HG03045 (cell line): ENCODE measurements around the gene IGFL2.
"Not testable (repeated sequence)": the region's sequence is repeated elsewhere in the genome, so short reads cannot be mapped to it uniquely, and the experiment has no call there.

Experiments
- ATAC-seq: cut with Tn5 transposase; IDR thresholded peaks from one replicate; pipeline ENCODE4 v1.9.1; 2021; ENCODE audit warnings: mild to moderate bottlenecking, moderate library complexity; ENCODE audit not compliant: unreplicated experiment

IGFL2 gene

DNA sequence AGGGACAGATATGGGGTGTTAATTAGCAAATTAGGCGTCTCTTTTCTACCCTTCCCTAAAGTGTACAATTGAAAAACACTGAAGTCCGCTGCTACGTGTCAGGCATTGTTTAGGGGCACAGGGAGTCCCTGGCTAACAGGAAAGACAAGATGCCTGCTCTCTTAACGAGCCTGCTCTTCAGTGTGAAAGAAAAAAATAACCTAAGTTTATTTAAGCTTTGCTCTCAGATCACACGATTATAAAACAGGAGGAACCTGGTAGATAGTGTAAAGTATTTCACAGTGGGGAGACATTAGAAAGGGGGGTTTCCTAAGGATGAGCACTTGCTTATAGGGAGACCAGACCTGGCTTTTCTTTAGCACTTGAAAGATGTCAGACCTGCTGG, 38.7 kb downstream of the IGFL2 start:
- no peak for ATAC-seq

DNA sequence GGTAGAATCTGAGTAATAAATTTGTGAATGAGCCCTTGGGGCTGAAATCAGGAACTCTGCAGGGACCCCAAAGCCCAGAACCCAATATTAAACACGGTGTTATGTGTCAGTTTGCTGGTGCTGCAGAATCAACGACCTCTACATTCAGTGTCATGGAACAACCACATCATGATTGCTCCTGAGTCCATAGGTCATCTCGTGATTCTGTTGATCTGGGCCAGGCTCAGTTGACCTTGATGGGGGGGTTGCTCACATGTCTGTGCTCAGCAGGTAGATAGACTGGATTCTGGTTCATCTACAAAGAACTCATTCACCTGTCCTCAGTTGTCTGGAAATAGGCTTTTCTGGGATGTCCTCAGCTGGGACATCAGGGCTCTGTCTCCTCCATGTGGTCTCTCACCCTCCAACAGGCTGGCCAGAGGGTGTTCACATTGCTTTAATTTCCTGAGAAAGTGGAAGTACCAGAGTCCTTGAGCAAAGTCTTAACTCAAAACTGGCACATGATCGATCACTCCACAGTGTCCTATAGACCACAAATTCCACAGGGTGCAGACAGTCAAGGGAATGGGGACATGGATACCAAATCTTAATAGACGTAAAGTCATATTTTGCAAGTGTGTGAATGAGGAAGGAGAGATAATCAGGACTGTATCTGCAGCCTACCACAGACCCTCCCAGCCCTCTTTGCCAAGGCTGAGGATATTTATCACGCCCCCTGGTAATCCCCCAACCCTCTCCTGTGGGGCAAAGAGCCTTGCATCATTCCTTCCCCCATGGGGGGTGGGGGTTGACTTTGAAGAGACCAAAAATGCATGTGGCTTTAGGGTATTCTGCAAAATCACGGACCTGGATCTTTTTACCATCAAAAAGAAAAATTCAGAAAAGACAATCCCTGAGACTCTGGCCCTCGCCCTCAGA, 42.2 kb downstream of the IGFL2 start:
- no peak for ATAC-seq

DNA sequence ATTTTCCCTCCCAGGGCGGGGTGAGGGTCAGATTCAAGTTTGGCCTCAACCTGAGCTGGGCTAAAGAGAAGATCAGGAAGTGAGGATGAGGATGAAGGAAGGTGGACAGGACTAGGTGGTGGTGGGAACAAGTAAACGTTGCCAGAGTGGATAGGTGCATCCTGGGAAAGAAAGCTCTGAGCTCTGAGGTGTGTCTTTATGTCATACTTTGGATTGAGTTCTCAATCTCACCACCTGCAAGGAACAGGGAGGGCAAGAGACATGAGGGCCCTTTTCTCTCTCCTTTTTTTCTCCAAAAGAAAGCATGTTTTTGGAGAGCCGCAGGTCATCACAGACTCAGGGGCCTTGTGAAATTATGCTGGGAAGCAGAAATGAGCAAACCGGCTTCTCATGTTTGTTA, 43.3 kb downstream of the IGFL2 start:
- ATAC-seq: no peak

DNA sequence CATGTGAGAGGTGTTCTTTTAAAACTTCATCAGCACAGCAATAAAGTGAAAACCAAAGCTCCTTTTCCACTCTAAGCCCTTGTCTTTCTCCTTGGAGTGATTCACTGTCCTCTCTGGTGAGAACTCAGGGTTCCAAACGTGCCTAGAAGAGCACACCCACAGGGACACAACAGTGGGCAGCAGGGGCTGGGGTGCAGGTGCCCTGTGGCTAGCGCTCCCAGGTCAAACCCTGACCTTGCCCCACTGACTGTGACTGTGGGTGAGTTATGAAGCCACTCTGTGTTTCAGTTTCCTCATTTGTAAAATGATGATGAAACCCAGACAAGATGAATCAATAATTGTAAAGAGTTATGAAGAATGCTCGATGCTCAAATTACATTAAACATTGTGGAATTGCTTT, 43.9 kb downstream of the IGFL2 start:
- ATAC-seq: no peak

DNA sequence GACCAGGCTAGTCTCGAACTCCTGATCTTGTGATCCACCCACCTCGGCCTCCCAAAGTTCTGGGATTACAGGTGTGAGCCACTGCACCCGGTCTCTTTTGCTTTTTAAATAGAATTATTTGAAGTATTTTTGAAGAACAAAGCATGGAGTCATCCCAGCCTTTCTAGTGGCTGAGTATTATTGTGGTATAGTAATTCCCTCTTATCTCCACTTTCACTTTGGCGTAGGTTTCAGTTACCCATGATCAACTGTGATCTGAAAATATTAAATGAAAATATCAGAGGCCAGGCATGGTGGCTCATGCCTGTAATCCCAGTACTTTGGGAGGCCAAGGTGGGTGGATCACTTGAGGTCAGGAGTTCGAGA, 44.6 kb downstream of the IGFL2 start:
- not testable (repeated sequence) for ATAC-seq

DNA sequence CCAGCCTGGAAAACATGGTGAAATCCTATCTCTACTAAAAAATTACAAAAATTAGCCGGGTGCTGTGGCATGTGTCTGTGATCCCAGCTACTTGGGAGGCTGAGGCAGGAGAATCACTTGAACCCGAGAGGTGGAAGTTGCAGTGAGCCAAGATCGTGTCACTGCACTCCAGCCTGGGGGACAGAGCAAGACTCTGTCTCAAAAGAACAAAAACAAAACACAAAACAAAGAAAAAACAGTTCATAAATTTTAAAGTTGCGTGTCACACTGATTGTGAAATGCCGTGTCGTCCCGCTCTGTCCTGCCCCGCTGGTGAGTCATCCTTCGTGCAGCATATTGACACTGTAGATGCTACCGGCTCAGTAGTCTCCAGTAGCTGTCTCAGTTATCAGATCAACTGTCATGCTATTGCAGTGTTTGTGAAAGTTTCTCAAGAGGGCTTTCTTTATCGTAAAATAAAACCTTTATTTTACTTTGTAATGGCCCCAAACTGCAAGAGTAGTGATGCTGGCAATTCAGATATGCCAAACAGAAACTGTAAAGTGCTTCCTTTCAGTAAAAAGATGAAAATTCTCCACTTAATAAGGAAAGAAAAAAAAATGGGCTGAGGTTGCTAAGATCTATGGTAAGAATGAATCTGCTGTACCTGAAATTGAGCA, 45.1 kb downstream of the IGFL2 start:
- no peak for ATAC-seq

DNA sequence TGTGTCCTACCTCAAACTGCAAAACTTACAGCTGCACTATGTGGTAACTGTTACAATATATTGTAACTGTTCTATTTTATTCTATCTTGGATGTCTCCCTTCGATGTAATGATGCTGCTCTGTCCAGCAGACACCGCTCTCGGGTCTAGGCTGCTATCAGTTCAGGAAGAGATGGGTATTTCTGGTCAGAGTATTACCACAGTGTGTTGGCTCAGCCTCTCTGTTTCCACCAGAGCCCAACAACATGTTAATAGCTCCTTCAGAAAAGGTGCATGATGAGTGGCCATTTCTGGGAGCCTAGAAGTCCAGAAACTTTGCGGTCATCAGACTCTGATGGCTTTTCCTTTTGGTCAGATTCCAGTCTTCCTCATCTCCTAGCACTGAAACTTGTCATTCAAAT, 45.6 kb downstream of the IGFL2 start:
- no peak for ATAC-seq

DNA sequence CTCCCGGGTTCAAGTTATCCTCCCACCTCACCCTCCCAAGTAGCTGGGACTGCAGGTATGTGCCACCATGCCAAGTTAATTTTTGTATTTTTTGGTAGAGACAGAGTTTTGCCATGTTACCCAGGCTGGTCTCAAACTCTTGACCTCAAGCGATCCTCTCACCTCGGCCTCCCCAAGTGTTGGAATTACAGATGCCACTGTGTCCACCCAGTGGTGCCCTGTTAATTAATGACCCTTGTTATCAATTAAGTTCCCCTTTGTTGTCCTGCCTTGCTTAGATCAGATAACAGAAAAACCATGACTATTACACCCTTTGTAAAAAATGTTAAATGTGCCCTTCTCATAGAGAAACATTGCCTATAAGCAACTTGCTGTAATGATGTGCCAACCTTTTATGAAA, 47.1 kb downstream of the IGFL2 start:
- ATAC-seq: no peak

DNA sequence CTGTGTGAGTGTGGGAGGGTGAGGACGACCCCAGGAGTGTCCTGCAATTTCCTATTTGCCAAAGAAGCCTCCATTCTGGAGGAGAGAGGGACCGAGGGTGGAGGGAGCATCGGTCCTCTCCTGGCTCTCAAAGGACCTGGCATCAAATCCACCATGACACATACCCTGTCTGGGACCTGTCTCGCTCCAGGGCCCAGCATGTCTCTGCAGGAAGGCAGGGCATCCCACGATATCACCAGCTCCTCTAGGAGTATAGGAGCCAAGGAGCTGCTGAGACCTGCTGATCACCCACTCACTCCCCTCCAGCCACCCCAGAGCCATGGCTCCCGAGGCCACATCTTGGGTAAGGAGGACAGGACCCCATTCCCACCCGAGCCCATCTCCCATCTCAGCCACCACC, 47.9 kb downstream of the IGFL2 start:
- not testable (repeated sequence) for ATAC-seq

DNA sequence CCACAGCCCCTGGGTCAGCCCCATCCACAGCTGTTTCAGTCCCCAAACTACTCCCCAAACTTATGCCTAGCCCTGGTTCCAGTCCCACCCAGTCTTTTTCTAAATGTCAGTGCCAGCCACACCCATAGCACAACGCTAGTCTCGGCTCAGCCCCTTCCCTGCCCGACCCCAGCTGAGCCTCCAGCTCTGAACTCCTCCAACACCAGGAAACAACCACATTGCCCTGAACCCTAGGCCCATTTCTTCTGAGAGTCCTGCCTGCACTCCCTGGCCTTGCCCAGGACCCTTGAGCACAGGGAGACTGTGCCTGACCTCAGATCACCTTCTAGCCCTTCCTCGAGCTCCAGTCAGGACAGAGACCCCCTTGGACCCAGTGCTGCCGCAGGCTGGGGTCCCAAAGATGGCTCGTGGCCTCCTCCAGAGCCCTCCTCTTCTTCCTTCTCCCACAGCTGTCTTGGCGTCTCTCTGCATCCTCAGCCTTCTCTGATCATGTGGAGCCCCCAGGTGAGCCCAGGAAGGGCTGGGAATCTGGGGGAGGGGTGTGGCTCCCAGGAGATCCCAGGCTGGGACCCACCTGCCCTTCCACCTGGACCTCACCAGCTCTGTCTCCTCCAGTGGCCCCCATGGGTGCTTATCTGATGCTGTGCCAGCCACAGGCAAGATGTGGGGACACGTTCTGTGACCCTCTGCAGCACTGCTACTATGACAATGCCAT, 48.5 kb downstream of the IGFL2 start:
- ATAC-seq: no peak

DNA sequence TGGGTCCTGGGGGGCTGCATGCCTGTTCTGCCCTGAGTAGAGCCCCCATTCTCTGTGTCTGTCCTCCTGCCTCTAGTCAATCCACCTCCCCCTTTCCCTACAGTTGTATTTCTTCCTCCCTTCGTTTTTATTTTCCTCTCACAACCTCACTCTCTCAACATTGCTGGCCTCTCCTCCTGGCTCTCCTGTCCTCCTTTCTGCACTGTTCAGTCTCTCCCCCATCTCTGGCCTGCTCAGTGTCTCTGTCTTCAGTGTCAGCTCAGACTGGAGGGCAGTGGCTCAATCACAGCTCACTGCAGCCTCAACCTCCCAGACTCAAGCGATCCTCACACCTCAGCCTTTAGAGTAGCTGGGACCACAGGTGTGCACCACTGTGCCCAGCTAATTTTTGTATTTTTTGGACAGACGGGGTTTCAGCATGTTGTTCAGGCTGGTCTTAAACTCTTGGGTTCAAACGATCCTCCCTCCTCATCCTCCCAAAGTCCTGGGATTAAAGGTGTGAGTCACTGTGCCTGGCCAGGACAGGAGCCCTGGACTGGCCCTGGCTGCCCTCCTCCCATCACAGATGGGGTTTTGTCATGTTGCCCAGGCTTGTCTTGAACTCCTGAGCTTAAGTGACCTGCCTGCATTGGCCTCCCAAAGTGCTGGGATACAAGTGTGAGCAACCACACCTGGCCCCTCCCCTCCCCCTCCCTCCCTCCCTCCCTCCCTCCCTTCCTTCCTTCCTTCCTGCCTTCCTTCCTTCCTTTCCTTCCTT, 49.5 kb downstream of the IGFL2 start:
- ATAC-seq: no peak

DNA sequence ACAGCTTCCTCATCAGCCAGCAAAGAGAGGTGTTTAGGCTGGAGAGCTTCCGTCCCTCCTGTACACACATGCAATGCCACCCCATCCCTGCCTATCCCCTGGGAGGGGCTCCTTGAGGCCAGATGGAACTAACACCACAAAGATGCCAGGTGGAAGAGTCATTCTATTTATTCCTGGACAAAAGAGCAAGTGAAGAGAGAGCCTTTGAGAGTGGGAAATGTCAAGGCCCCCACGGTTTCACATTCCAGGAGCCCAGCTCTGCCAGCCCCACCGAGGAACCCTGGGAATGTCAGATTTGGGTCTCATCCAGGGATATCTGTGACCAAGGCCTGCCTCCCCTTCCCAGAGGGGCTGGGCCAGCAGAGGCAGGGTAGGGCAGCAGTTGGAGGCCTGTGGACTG, 50.7 kb downstream of the IGFL2 start:
- ATAC-seq: no peak

DNA sequence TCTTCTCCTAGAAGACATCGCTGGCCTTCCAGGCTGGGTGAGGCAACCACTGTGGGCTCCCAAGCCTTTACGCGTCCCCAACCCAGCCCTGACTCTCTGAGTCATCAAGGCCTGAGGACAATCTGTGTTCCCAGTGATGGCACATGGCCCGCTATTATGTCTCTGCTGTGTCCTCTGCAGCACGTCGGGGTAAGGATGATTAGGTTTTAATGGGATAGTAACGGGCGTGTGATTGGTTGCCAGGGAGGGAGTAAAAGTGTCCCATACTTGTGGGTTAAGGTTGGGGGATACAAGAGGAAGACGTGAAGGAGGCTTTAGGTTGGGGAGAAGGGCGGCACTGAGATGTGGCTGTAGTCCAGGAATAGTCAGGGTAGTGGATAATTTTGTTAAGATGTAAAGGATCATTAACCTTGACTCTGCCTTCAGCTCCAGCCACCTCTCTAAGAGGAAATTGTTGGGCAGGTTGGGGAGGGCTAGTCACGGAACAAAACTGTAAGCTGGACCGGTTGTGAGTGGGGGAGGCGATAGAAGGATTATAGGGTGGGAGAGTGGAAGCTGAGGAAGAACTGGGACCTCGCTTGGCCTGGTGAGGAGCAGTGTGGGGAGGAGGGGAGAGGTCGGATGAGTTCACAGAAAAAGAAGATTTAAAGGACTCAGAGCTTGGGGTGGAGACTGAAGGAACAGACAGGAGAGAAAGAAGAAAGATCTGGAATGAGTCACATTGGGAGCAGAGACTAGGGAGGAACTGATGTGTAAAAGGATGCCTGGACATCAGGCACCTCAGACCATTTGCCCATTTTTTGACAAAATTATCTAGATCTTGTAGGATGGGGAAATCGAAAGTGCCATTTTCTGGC, 53.6 kb downstream of the IGFL2 start:
- no peak for ATAC-seq

DNA sequence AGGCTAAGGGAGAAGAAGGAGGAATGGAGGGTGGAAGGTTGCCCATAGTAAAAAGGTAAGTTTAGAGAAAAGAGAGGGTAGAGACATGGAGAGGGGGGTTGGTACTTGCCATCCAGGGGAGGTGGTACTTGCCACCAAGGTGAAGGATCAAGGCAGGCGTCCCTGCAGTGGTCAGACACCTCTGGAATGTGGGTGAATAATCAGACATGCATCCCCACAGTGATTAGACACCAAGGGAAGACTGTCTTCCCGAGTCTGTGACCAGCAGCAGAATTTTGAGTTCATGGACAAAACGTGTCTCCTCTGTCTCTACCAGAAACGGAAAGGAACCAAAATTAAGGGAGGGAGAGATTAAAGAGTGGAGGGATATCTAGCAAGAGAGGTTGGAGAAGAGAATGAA, 54.4 kb downstream of the IGFL2 start:
- no peak for ATAC-seq

DNA sequence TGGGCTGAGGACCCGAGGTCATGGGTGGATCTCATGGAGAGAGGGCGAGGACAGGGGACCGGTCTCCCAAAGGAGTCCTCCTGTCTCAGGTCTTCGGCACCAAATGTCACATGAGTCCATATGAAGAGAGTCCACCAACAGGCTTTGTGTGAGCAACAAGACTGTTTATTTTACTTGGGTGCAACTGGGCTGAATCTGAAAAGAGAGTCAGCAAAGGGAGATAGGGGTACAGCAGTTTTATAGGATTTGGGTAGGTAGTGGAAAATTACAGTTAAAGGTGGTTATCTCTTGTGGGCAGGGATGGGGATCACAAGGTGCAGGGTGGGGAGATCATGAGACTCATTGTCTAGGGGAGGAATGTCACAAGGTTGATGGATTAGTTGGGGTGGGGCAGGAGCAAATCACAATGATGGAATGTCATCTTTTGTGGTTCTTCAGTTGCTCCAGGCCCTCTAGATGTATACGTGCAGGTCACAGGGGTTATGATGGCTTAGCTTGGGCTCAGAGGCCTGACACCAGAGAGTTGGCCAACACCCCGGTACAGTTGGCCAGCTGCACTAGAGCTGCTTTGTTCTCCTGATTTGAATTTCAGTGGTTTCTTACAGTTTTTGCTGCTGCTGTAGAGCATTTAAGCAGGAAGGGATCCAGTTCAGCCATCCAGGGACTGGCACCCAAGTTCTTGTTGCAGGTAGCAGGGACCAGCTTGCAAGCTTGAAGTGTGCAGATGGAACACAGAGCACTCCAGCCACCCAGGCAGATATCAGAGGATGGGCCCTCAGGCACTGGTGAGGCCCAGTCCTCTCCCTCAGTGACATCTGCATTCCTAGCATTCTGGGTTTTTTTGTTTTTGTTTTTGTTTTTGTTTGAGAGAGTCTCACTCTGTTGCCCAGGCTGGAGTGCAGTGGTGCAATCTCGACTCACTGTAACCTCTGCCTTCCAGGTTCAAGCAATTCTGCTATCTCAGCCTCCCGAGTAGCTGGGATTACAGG, 55.1 kb downstream of the IGFL2 start:
- ATAC-seq: no peak

DNA sequence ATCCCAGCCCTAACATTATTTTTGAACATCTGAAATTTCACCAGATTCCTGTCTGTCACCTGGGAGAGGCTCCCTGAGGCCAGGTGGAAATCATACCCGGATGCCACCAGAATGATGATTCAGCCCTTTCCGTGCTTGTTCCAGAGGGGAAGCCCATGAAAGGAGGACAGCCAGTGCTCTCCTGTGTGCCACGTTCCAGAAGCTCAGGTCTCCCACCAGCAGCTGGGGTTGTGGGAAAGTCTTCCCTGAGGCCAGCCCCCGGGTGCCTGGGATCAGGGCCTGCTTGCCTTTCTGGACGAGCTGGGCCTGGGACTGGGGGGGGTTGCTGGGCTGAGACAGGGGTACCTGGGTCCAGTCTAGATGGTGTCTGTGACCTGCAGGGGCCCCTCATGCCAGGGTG, 56.0 kb downstream of the IGFL2 start:
- no peak for ATAC-seq

DNA sequence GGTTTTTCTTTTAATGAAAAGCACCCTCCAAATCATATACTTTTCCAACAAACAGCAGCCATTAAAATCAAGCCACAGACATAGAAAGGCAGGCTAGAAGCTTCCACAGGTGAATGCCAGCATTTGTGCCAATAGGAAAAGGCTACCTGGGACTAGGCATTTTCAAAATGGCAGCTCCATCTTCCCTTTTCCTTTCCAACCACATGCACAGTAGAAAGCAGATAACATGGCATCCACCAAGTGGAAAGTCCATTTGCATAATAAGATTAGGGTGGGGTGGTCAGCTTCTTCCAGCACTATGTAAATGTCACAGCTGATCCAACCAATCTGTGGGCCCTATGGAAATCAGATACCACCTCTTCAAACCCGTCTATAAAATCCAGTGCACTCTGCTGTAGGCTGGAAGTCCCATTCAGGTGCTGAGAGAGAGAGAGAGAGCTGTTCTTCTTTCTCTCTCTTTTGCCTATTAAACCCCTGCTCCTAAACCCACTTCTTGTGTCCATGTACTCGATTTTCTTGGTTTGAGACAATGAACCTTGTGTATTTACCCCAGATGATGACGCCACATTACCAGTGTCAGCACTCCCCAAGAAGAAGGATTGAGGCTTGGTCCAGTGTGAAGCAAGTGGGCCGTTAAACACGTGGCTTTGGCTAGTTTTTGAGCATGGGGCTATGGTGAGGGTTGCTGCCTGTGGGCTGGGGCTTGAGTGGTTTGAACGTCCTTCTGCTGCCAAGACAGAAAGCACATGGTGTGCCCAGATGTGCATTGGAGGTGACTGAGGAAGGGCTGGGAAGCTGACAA, 57.3 kb downstream of the IGFL2 start:
- ATAC-seq: no peak

DNA sequence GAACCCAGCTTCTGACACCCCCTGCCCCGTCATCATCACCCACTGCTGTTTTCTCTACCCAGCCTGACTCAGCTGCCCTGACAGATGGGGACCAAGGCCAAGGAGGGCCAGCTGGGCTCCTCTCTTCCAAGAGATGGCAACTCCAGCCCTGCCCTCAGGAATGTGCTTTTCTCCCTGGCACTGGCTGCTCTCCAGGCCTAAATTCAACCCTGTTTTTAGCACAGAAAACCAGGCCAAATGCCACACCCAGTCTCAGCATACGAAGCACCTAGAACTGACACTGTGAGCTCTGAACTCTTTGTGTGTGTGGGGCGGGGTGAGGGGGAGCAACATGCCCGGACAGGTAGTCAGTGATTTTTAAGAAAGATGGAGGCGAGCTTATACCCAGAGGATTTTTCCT, 58.1 kb downstream of the IGFL2 start:
- no peak for ATAC-seq
